H1 (cell line): ENCODE measurements around the gene MROH2A. TPM values are rescaled to one million over a fixed set of nuclear protein-coding genes. Genes with fewer than 3 reads are reported as not detected.

ENCODE experiments used
- CTCF ChIA-PET: fragments of 300-600 bp; sonication (Branson Sonifier 250); formaldehyde crosslinking; loops from one replicate; lab custom pipeline; 2021; ENCODE audit not compliant: partially characterized antibody; lab: Charles Lee
- POLR2A ChIA-PET: fragments of 300-600 bp; sonication (Branson Sonifier 250); formaldehyde crosslinking; loops from one replicate; lab custom pipeline; 2021; ENCODE audit warnings: inconsistent platforms; ENCODE audit not compliant: partially characterized antibody; lab: Charles Lee
- DNase-seq, 2 experiments: peaks; one replicate each; pipeline versions ENCODE4 v3.0.0 to v3.0.0-alpha.2; 2010 to 2022; ENCODE audit warnings: low spot score in 2 of 2, low read depth in 1 of 2, mixed read lengths in 1 of 2
- FAIRE-seq: peaks from 2 replicates; lab custom pipeline; 2011; peaks lifted over from hg19 to GRCh38; lab: Jason Lieb, UNC
- H2AFZ ChIP-seq: 2 replicates; pipeline ENCODE4 v1.8.1; 2012; ENCODE audit warnings: low read length, inconsistent platforms
- H2AK5ac ChIP-seq: 2 replicates; pipeline ENCODE4 v1.6.1; 2013; ENCODE audit warnings: low read depth, low read length
- H2BK120ac ChIP-seq: replicated peaks from 2 replicates; pipeline ENCODE3; 2013; ENCODE audit warnings: low read depth, low read length, inconsistent platforms
- H2BK12ac ChIP-seq: 2 replicates; pipeline ENCODE4 v1.6.1; 2013; ENCODE audit warnings: low read depth, low read length
- H2BK15ac ChIP-seq: 2 replicates; pipeline ENCODE4 v1.6.1; 2013; ENCODE audit warnings: low read length
- H2BK20ac ChIP-seq: 2 replicates; pipeline ENCODE4 v1.6.1; 2013; ENCODE audit warnings: low read length
- H2BK5ac ChIP-seq: 2 replicates; pipeline ENCODE4 v1.6.1; 2013; ENCODE audit warnings: low read depth, low read length
- H3K14ac ChIP-seq: 2 replicates; pipeline ENCODE4 v1.6.1; 2013; ENCODE audit warnings: inconsistent platforms; ENCODE audit not compliant: insufficient read length
- H3K18ac ChIP-seq: 2 replicates; pipeline ENCODE4 v1.6.1; 2013; ENCODE audit warnings: low read length; ENCODE audit errors: extremely low read depth
- H3K23ac ChIP-seq: 2 replicates; pipeline ENCODE4 v1.6.1; 2013; ENCODE audit warnings: inconsistent platforms; ENCODE audit not compliant: insufficient read length
- H3K23me2 ChIP-seq: 2 replicates; pipeline ENCODE4 v1.6.1; 2013; ENCODE audit warnings: low read depth, low read length
- H3K27ac ChIP-seq: 2 replicates; pipeline ENCODE4 v1.6.1; 2011; ENCODE audit warnings: low read depth, low read length, inconsistent platforms
- H3K27me3 ChIP-seq, 4 experiments: replicated peaks in 1 of 4; 1 replicate in 1 of 4; 2 replicates in 3 of 4; pipeline versions ENCODE4 v1.6.1 to v1.8.1; 2011 to 2013; ENCODE audit warnings: low read length in 3 of 4, mild to moderate bottlenecking in 3 of 4, inconsistent platforms in 2 of 4, mixed read lengths in 2 of 4, moderate library complexity in 1 of 4; ENCODE audit not compliant: control insufficient read depth in 3 of 4, insufficient read depth in 3 of 4; ENCODE audit errors: extremely low read depth in 1 of 4
- H3K36me3 ChIP-seq, 4 experiments: 2 replicates each; pipeline versions ENCODE4 v1.6.1 to v1.8.1; 2011 to 2013; ENCODE audit warnings: mild to moderate bottlenecking in 4 of 4, low read length in 3 of 4, moderate library complexity in 2 of 4, control low read depth in 1 of 4, inconsistent platforms in 1 of 4; ENCODE audit not compliant: insufficient read depth in 4 of 4, control insufficient read depth in 2 of 4
- H3K4ac ChIP-seq: replicated peaks from 2 replicates; pipeline ENCODE3; 2013; ENCODE audit warnings: low read length, low read depth, mixed read lengths, inconsistent platforms; ENCODE audit not compliant: insufficient read length
- H3K4me1 ChIP-seq, 4 experiments: replicated peaks in 1 of 4; 1 replicate in 1 of 4; 2 replicates in 3 of 4; pipeline versions ENCODE4 v1.6.1 to v1.8.1; 2011 to 2013; ENCODE audit warnings: low read length in 3 of 4, inconsistent platforms in 2 of 4, mixed read lengths in 1 of 4; ENCODE audit not compliant: insufficient read depth in 4 of 4, control insufficient read depth in 3 of 4
- H3K4me2 ChIP-seq, 2 experiments: 2 replicates each; pipeline versions ENCODE4 v1.6.1 to v1.8.1; 2011 to 2013; ENCODE audit warnings: low read depth in 2 of 2, low read length in 2 of 2, control low read depth in 1 of 2, inconsistent platforms in 1 of 2, mild to moderate bottlenecking in 1 of 2; ENCODE audit not compliant: insufficient read depth in 1 of 2
- H3K4me3 ChIP-seq, 4 experiments: fragments of 200-600, 300-600 bp in 1 of 4; sonication (generic), shearing (Covaris generic), sonication (Bioruptor Twin) in 1 of 4; 2 replicates each; pipeline versions ENCODE4 v1.5.1 to v1.8.1; 2011 to 2016; ENCODE audit warnings: low read length in 4 of 4, low read depth in 3 of 4, control low read depth in 2 of 4, inconsistent platforms in 2 of 4, mild to moderate bottlenecking in 2 of 4, mixed read lengths in 1 of 4, moderate library complexity in 1 of 4; ENCODE audit not compliant: insufficient read depth in 2 of 4; ENCODE audit errors: extremely low read depth in 1 of 4
- H3K56ac ChIP-seq: replicated peaks from 2 replicates; pipeline ENCODE3; 2013; ENCODE audit warnings: low read depth, mild to moderate bottlenecking, mixed read lengths, low read length, inconsistent platforms; ENCODE audit not compliant: insufficient read length
- H3K79me1 ChIP-seq: 2 replicates; pipeline ENCODE4 v1.6.1; 2013; ENCODE audit warnings: low read depth, low read length, control low read depth
- H3K79me2 ChIP-seq, 2 experiments: 2 replicates each; pipeline versions ENCODE4 v1.6.1 to v1.8.1; 2012 to 2013; ENCODE audit warnings: low read length in 2 of 2, mild to moderate bottlenecking in 2 of 2, inconsistent platforms in 1 of 2; ENCODE audit not compliant: insufficient read depth in 2 of 2, control insufficient read depth in 1 of 2
- H3K9ac ChIP-seq, 4 experiments: replicated peaks in 1 of 4; 1 replicate in 1 of 4; 2 replicates in 3 of 4; pipeline versions ENCODE4 v1.6.1 to v1.8.1; 2011 to 2013; ENCODE audit warnings: low read depth in 3 of 4, low read length in 3 of 4, control low read depth in 2 of 4, mild to moderate bottlenecking in 2 of 4, moderate library complexity in 2 of 4, inconsistent platforms in 1 of 4; ENCODE audit errors: extremely low read depth in 1 of 4
- H3K9me3 ChIP-seq, 2 experiments: 2 replicates each; pipeline versions ENCODE4 v1.6.1 to v1.8.1; 2012 to 2013; ENCODE audit warnings: mild to moderate bottlenecking in 2 of 2, moderate library complexity in 2 of 2, control low read depth in 1 of 2, inconsistent platforms in 1 of 2, low read depth in 1 of 2, low read length in 1 of 2, mixed read lengths in 1 of 2; ENCODE audit not compliant: insufficient read depth in 2 of 2
- H4K20me1 ChIP-seq, 2 experiments: replicated peaks in 1 of 2; 2 replicates each; pipeline versions ENCODE3 to v1.8.1; 2011 to 2013; ENCODE audit warnings: inconsistent platforms in 2 of 2, low read length in 2 of 2, mild to moderate bottlenecking in 1 of 2; ENCODE audit not compliant: insufficient read depth in 2 of 2, control insufficient read depth in 1 of 2
- H4K5ac ChIP-seq: 2 replicates; pipeline ENCODE4 v1.6.1; 2013; ENCODE audit warnings: low read length, low read depth, mixed read lengths, inconsistent platforms; ENCODE audit not compliant: insufficient read length
- H4K8ac ChIP-seq: 2 replicates; pipeline ENCODE4 v1.8.0; 2013; ENCODE audit warnings: mild to moderate bottlenecking, moderate library complexity, low read length, inconsistent platforms; ENCODE audit not compliant: insufficient read depth; ENCODE audit errors: extremely low read depth
- H4K91ac ChIP-seq: replicated peaks from 2 replicates; pipeline ENCODE3; 2013; ENCODE audit warnings: low read length, mixed read lengths, inconsistent platforms; ENCODE audit not compliant: insufficient read length
- ASH2L ChIP-seq: fragments of 200-600, 300-600 bp; sonication (generic); IDR thresholded peaks from one replicate; pipeline ENCODE4 v1.7.1; 2017; ENCODE audit warnings: low read length
- EP300 ChIP-seq, 2 experiments: IDR thresholded peaks; 1 replicate in 1 of 2; 2 replicates in 1 of 2; pipeline ENCODE4 v1.6.1; 2011 to 2012; ENCODE audit warnings: low read depth in 2 of 2, low read length in 2 of 2, mild to moderate bottlenecking in 2 of 2, borderline replicate concordance in 1 of 2, inconsistent platforms in 1 of 2, moderate library complexity in 1 of 2
- JUND ChIP-seq: IDR thresholded peaks from 2 replicates; pipeline ENCODE4 v1.6.1; 2011; ENCODE audit warnings: mild to moderate bottlenecking, improper control_type of control experiment, low read length
- POLR2A ChIP-seq, 2 experiments: IDR thresholded peaks; 1 replicate in 1 of 2; 2 replicates in 1 of 2; pipeline ENCODE4 v1.6.1; 2011; ENCODE audit warnings: low read depth in 2 of 2, low read length in 2 of 2, mild to moderate bottlenecking in 2 of 2; ENCODE audit errors: control extremely low read depth in 1 of 2
- SIX5 ChIP-seq: IDR thresholded peaks from 2 replicates; pipeline ENCODE4 v1.6.1; 2011; ENCODE audit warnings: mild to moderate bottlenecking, low read depth, low read length
- SRF ChIP-seq: IDR thresholded peaks from 2 replicates; pipeline ENCODE4 v1.6.1; 2011; ENCODE audit warnings: mild to moderate bottlenecking, low read depth, low read length, moderate library complexity
- SUZ12 ChIP-seq: fragments of 200-600 bp; sonication (generic); IDR thresholded peaks from 2 replicates; pipeline ENCODE4 v1.6.1; 2012; ENCODE audit warnings: mild to moderate bottlenecking, inconsistent platforms, low read length, moderate library complexity, mixed read lengths
- WGBS, 2 experiments: shearing (Covaris generic) in 1 of 2; methylation state at CpG; one replicate each; pipeline versions ENCODE4 v1.1.6 to v1.1.7; 2013 to 2015; ENCODE audit warnings: low lambda C conversion rate in 2 of 2, mixed read lengths in 2 of 2, inconsistent platforms in 1 of 2, low coverage in 1 of 2, missing lambda C conversion rate in 1 of 2; ENCODE audit not compliant: insufficient replicate concordance in 2 of 2, insufficient coverage in 1 of 2, insufficient read length in 1 of 2; ENCODE audit errors: extremely low coverage in 1 of 2, missing lambda C conversion rate in 1 of 2; 5-methylcytosine and 5-hydroxymethylcytosine counted together
- polyA plus RNA-seq, 7 experiments: library from polyadenylated mRNA; depleted of rRNA in 3 of 7; stranded (reverse) in 5 of 7; unstranded in 2 of 7; fragments of >200 nt in 5 of 7; fragments of 200-250 nt in 2 of 7; gene quantifications; 1 replicate in 5 of 7; 2 replicates in 1 of 7; 4 replicates in 1 of 7; pipeline versions ENCODE4 v1.2.1 to v1.2.3, GENCODE V29; 2011 to 2013; ENCODE audit warnings: missing spikeins in 2 of 7, mixed read lengths in 2 of 7
- total RNA-seq: library from RNA; stranded (reverse); fragmentation: NEBNext Ultra II Directional; extraction: Animal tissue kit (Norgen Biotek cat#: 25700); gene quantifications from 2 replicates; pipeline ENCODE4 v1.2.1, GENCODE V29; 2021

The MROH2A gene
- total and polyA plus RNA-seq, 2 of the 8 experiments (the other 6 are each of a cell fraction or from before 2014, with no cell fraction given) = not detected

DNA sequence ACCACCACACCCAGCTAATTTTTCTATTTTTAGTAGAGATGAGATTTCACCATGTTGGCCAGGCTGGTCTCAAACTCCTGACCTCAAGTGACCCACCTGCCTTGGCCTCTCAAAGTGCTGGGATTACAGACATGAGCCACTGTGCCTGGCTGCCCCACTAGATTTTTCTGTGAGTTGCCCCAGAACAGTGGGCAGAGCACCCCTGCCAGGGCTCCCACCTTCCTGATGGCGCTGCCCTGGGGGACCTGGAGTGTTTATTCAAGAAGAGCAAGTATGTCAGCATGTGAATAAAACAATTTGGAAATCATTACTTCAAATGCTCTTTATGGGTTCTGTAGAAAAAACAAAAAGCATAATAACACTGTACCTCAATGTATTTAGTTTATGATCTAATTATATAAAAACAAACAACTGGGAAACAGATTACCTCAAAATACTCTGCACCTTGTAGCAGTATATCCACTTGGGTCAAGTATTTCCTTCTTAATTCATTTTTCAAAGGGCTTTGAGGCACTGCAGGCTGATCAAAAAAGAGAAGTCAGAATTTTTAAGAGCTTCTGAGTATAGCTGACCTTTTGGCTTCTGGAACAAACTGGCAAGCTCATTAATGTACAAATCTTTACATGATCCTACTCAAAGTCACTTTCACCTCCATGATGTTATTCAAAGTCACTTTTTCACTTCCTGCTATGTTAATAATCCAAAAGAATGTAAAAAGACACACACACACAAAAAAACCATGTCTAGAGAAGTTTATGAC lies 67.4 kb downstream of the MROH2A start:
- Histone ChIP-seq H3K27ac (no peak overlapping the region), H2BK20ac (no peak overlapping the region), H3K79me1 (no peaks in the 10 kb centered on the region; the same call in 1 of the 2 replicates), H2BK5ac (no peak overlapping the region), H3K36me3 (peaks cover 74 to 100% (median 97%) of the 10 kb centered on the region in 4 experiments), H3K9me3 (no peaks in the 10 kb centered on the region), H3K18ac (no peak overlapping the region), H3K4me1 (no peaks in the 10 kb centered on the region), H3K9ac (no peak overlapping the region), H3K27me3 (no peaks in the 10 kb centered on the region), H3K79me2 (peaks cover 4 to 46% of the 10 kb centered on the region in 2 experiments; a peak in 3 of 4 replicates), H3K14ac (no peak overlapping the region), H2AFZ (no peak overlapping the region), H3K4me2 (no peak overlapping the region), H3K23ac (no peak overlapping the region), H3K4ac (no peak overlapping the region), H3K23me2 (no peaks in the 10 kb centered on the region), H4K91ac (no peak overlapping the region), H3K4me3 (no peak overlapping the region), H4K8ac (no peak overlapping the region), H2BK12ac (no peak overlapping the region), H3K56ac (no peak overlapping the region), H4K20me1 (peaks cover 14 to 17% of the 10 kb centered on the region in 2 experiments), H2BK120ac (no peak overlapping the region), H2BK15ac (no peak overlapping the region), H2AK5ac (no peak overlapping the region), H4K5ac (no peak overlapping the region)
- TF ChIP-seq SIX5 = no peak
- no peak for TF ChIP-seq SUZ12
- no peak for TF ChIP-seq EP300 (IDR thresholded peaks at IDR 0.05; ENCODE audit: borderline replicate concordance in 1 of 2, low read depth in 2 of 2, low read length in 2 of 2)
- TF ChIP-seq POLR2A (IDR thresholded peaks at IDR 0.05; ENCODE audit: control extremely low read depth in 1 of 2, low read depth in 2 of 2, low read length in 2 of 2) = no peak
- TF ChIP-seq JUND = no peak
- no peak for TF ChIP-seq SRF
- no peak for TF ChIP-seq ASH2L
- CTCF ChIA-PET = interaction anchor here (0.7 to 2.7 kb wide), 3 partner anchors 12 to 290 kb away, joined by 4 to 11 read pairs (median 4); no protein-coding TSS in a partner anchor
- FAIRE-seq (no peak), DNase-seq (no peak)
- POLR2A ChIA-PET = interaction anchor here (1.9 kb wide), 1 partner anchor 7 kb away, joined by 4 read pairs; no protein-coding TSS in a partner anchor
- WGBS, 2 experiments = 92% methylated on average over 1 of the region's 1 CpG; no CpG with 5 or more reads in 1 of the 2 experiments
